ENCODE measurements around the gene KANK2. TPM values are rescaled to one million over a fixed set of nuclear protein-coding genes. Genes with fewer than 3 reads are reported as not detected.

Gene KANK2
- total and polyA plus RNA-seq, 2 of the 4 experiments (the other 2 are of a cell fraction): 104 to 176 TPM

GRCh38 chr19:11194656-11195558, 2.4 kb downstream of the KANK2 start:
- peak overlapping the region; percentile 99 for H3K18ac ChIP-seq (ENCODE audit: low read depth, low read length)
- BruUV-seq (replicated peaks): no TSS peak
- DNase-seq (peak; percentile 23), ATAC-seq (ENCODE audit: low read depth) (peak; percentile 30)
- peaks cover 46% of the 10 kb centered on the region for H3K36me3 ChIP-seq (ENCODE audit: control insufficient read depth, insufficient read depth, low read length)
- peak overlapping the region; percentile 54 for H3K4me3 ChIP-seq (ENCODE audit: insufficient read depth, low read depth, low read length)
- peak overlapping the region; percentile 92 for H2BK20ac ChIP-seq (ENCODE audit: low read depth, low read length)
- H3K4me1 ChIP-seq (ENCODE audit: control insufficient read depth, insufficient read depth, low read length): peaks cover 19% of the 10 kb centered on the region
- ChIA-PET POLR2A (ENCODE audit: unreplicated experiment) (no interaction called here), CTCF (interaction anchor here (1.2 kb wide), 1 partner anchor 8 kb away, joined by 3 read pairs; no protein-coding TSS in a partner anchor)
- H3K56ac ChIP-seq (ENCODE audit: extremely low read depth, insufficient read depth, low read length): peak overlapping the region; percentile 85
- peak overlapping the region; percentile 99 for H3K4me2 ChIP-seq (ENCODE audit: low read depth, low read length)
- H3K4ac ChIP-seq (ENCODE audit: low read depth, low read length): peak overlapping the region; percentile 99
- peaks cover 7% of the 10 kb centered on the region for H3K9me1 ChIP-seq (ENCODE audit: insufficient read depth, low read length)
- H2BK120ac ChIP-seq (ENCODE audit: low read depth, low read length): peak overlapping the region; percentile 96
- peaks cover 25% of the 10 kb centered on the region for H4K20me1 ChIP-seq (ENCODE audit: insufficient read depth, low read length)
- H2BK15ac ChIP-seq (ENCODE audit: low read depth, low read length): peak overlapping the region; percentile 94; the same call in 2 of the 3 replicates
- H4K8ac ChIP-seq (ENCODE audit: low read depth in 2 of 2, low read length in 2 of 2): peak overlapping the region; percentile 70 to 99
- H2BK5ac ChIP-seq (ENCODE audit: low read depth, low read length, poor library complexity, severe bottlenecking): peak overlapping the region; percentile 97
- intact Hi-C loops (cut with micrococcal nuclease) (no loop called here), dilution Hi-C loops (cut with HindIII; ENCODE audit: low sequenced_read_pairs, unreplicated experiment) (no loop called here), in situ Hi-C loops (cut with MboI; ENCODE audit: low sequenced_read_pairs) (no loop called here)
- peak overlapping the region; percentile 100 for H3K27ac ChIP-seq (ENCODE audit: insufficient read depth, low read length)
- peak overlapping the region; percentile 99 for H3K23ac ChIP-seq (ENCODE audit: low read depth, low read length)
- H2AK5ac ChIP-seq (ENCODE audit: low read depth, low read length): peak overlapping the region; percentile 100
- H2AFZ ChIP-seq (replicated peaks; ENCODE audit: low read length, poor library complexity): peak overlapping the region; percentile 79
- peak overlapping the region; percentile 100 for H3K14ac ChIP-seq (replicated peaks; ENCODE audit: low read depth, low read length)
- 0% methylated on average over 1 of the region's 20 CpGs; no CpG with 5 or more reads in 1 of the 2 experiments for WGBS, 2 experiments (ENCODE audit: extremely low coverage in 2 of 2, insufficient read length in 1 of 2)
- H2AK9ac ChIP-seq (replicated peaks; ENCODE audit: low read depth, low read length, poor library complexity): peak overlapping the region; percentile 97
- H4K5ac ChIP-seq (ENCODE audit: low read depth, low read length): peak overlapping the region; percentile 99
- H3K9me3 ChIP-seq (ENCODE audit: control insufficient read depth, insufficient read depth, low read length): no peaks in the 10 kb centered on the region
- peak overlapping the region; percentile 94 for H3K9ac ChIP-seq (ENCODE audit: low read depth, low read length)
- TF ChIP-seq USF2 (IDR thresholded peaks at IDR 0.05; ENCODE audit: low read depth, low read length): no peak
- TF ChIP-seq MAFK (IDR thresholded peaks at IDR 0.05; ENCODE audit: low read depth, low read length): no peak
- TF ChIP-seq MAZ (IDR thresholded peaks at IDR 0.05; ENCODE audit: borderline replicate concordance, low read depth, low read length): 0 out of 2 replicates have a peak, but pooled peaks have one; percentile 11
- H4K91ac ChIP-seq (ENCODE audit: insufficient read depth, low read depth, low read length): peak overlapping the region; percentile 99
- no peaks in the 10 kb centered on the region for H3K27me3 ChIP-seq (ENCODE audit: control insufficient read depth, insufficient read depth, low read length)
- H3K79me1 ChIP-seq (ENCODE audit: low read depth in 1 of 2, low read length in 2 of 2): peaks cover 29 to 69% of the 10 kb centered on the region in 2 experiments

Measured in IMR-90 (cell line).